ENCODE data around the gene NYAP2. TPM values are rescaled to one million over a fixed set of nuclear protein-coding genes. Genes with fewer than 3 reads are reported as not detected.

Gene NYAP2
- polyA plus RNA-seq, 1 experiment: not detected

- Histone ChIP-seq H3K27me3 (ENCODE audit: control insufficient read depth, insufficient read depth, low read length) (no peaks in the 10 kb centered on the region), H3K4me3 (ENCODE audit: low read depth, low read length) (no peak overlapping the region), H3K36me3 (ENCODE audit: control insufficient read depth, insufficient read depth, low read length) (no peaks in the 10 kb centered on the region)
- ChIA-PET POLR2A (no interaction called here), CTCF (no interaction called here)
- no peak for TF ChIP-seq CTCF (IDR thresholded peaks at IDR 0.05; ENCODE audit: insufficient read depth, low read depth, low read length)
- DNase-seq (ENCODE audit: low read depth): no peak
Measured at GRCh38 chr2:225422145-225422544, 22.6 kb downstream of the NYAP2 start.

DNA sequence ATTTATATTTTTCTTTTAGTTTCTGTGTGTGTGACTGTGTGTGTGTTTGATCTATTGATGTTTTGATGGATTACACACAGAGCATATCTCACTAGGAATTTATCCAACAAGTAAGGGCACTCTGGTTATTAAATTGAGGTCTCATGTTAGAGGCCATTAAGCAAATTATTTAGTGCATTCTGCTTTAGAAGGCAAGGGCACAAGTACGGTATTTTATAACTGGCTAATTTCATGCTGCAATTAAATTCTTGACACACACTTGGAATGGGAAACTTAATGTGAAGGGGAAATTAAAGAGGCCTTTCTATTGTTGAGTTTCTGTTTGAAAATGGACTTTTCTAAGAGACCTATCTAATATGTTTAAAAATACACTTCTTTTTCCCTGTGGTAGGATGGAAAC is 25.8 kb downstream of the NYAP2 start:
- ChIA-PET POLR2A (no interaction called here), CTCF (no interaction called here)
- Histone ChIP-seq H3K27me3 (ENCODE audit: control insufficient read depth, insufficient read depth, low read length) (no peaks in the 10 kb centered on the region), H3K36me3 (ENCODE audit: control insufficient read depth, insufficient read depth, low read length) (no peaks in the 10 kb centered on the region), H3K4me3 (ENCODE audit: low read depth, low read length) (no peak overlapping the region)
- no peak for DNase-seq (ENCODE audit: low read depth)
- TF ChIP-seq CTCF (IDR thresholded peaks at IDR 0.05; ENCODE audit: insufficient read depth, low read depth, low read length): no peak

- Histone ChIP-seq H3K27me3 (ENCODE audit: control insufficient read depth, insufficient read depth, low read length) (no peaks in the 10 kb centered on the region), H3K36me3 (ENCODE audit: control insufficient read depth, insufficient read depth, low read length) (no peaks in the 10 kb centered on the region), H3K4me3 (ENCODE audit: low read depth, low read length) (no peak overlapping the region)
- TF ChIP-seq CTCF (IDR thresholded peaks at IDR 0.05; ENCODE audit: insufficient read depth, low read depth, low read length): no peak
- CTCF ChIA-PET: no interaction called here
- POLR2A ChIA-PET: no interaction called here
- DNase-seq (ENCODE audit: low read depth): no peak
Measured at GRCh38 chr2:225428360-225428759, 28.9 kb downstream of the NYAP2 start.

GRCh38 chr2:225429717-225430116 is 30.2 kb downstream of the NYAP2 start:
- DNase-seq (ENCODE audit: low read depth): no peak
- POLR2A ChIA-PET: no interaction called here
- Histone ChIP-seq H3K27me3 (ENCODE audit: control insufficient read depth, insufficient read depth, low read length) (no peaks in the 10 kb centered on the region), H3K4me3 (ENCODE audit: low read depth, low read length) (no peak overlapping the region), H3K36me3 (ENCODE audit: control insufficient read depth, insufficient read depth, low read length) (no peaks in the 10 kb centered on the region)
- CTCF ChIA-PET: no interaction called here
- TF ChIP-seq CTCF (IDR thresholded peaks at IDR 0.05; ENCODE audit: insufficient read depth, low read depth, low read length): no peak

- CTCF ChIA-PET: no interaction called here
- POLR2A ChIA-PET: no interaction called here
- no peak for DNase-seq (ENCODE audit: low read depth)
- TF ChIP-seq CTCF (IDR thresholded peaks at IDR 0.05; ENCODE audit: insufficient read depth, low read depth, low read length): no peak
- Histone ChIP-seq H3K36me3 (ENCODE audit: control insufficient read depth, insufficient read depth, low read length) (no peaks in the 10 kb centered on the region), H3K4me3 (ENCODE audit: low read depth, low read length) (no peak overlapping the region), H3K27me3 (ENCODE audit: control insufficient read depth, insufficient read depth, low read length) (no peaks in the 10 kb centered on the region)
Measured at GRCh38 chr2:225431105-225431863, 31.8 kb downstream of the NYAP2 start.
